CD4-positive, alpha-beta T cell (primary cell): ENCODE measurements around the gene CROT. TPM values are rescaled to one million over a fixed set of nuclear protein-coding genes. Genes with fewer than 3 reads are reported as not detected.

ENCODE experiments used
- ATAC-seq: fragments of 200-7000 bp; cut with Tn5 transposase; one replicate; pipeline ENCODE4 v1.10.0; 2022; ENCODE audit warnings: mild to moderate bottlenecking; ENCODE audit not compliant: poor library complexity
- CTCF ChIA-PET: fragments of 350-600 bp; sonication (Branson Sonifier 250); formaldehyde crosslinking; loops from one replicate; lab custom pipeline; 2021; ENCODE audit warnings: antibody characterized with exemption, inconsistent platforms; lab: Charles Lee
- POLR2A ChIA-PET: fragments of 350-600 bp; sonication (Branson Sonifier 250); formaldehyde crosslinking; loops from one replicate; lab custom pipeline; 2021; ENCODE audit warnings: antibody characterized with exemption, inconsistent platforms; lab: Charles Lee
- DNase-seq, 14 experiments: peaks; one replicate each; pipeline ENCODE4 v3.0.0-alpha.2; 2013 to 2020; ENCODE audit warnings: mixed read lengths in 2 of 14
- H3K27ac ChIP-seq, 2 donors: one replicate each; pipeline versions ENCODE4 v1.5.1 to v1.7.0; 2013; ENCODE audit warnings: low read length in 2 of 2, low read depth in 1 of 2, mild to moderate bottlenecking in 1 of 2
- H3K27me3 ChIP-seq, 2 experiments: 1 replicate in 1 of 2; 2 replicates in 1 of 2; pipeline versions ENCODE4 v1.6.1 to v1.7.0; 2013; ENCODE audit warnings: low read length in 2 of 2, control low read depth in 1 of 2, mild to moderate bottlenecking in 1 of 2, moderate library complexity in 1 of 2; ENCODE audit not compliant: insufficient read depth in 2 of 2, control insufficient read depth in 1 of 2
- H3K36me3 ChIP-seq: one replicate; pipeline ENCODE4 v1.6.1; 2013; ENCODE audit warnings: low read length, control low read depth; ENCODE audit not compliant: insufficient read depth
- H3K4me1 ChIP-seq: one replicate; pipeline ENCODE4 v1.6.1; 2013; ENCODE audit warnings: low read length, control low read depth; ENCODE audit not compliant: insufficient read depth
- H3K4me3 ChIP-seq: one replicate; pipeline ENCODE4 v1.5.1; 2013; ENCODE audit warnings: mild to moderate bottlenecking, low read length, moderate library complexity
- H3K9me3 ChIP-seq, 2 experiments: 1 replicate in 1 of 2; 2 replicates in 1 of 2; pipeline versions ENCODE4 v1.6.1 to v1.7.0; 2013; ENCODE audit warnings: low read length in 2 of 2, mild to moderate bottlenecking in 2 of 2, control low read depth in 1 of 2, moderate library complexity in 1 of 2; ENCODE audit not compliant: control insufficient read depth in 1 of 2, insufficient read depth in 1 of 2
- H3K27ac Mint-ChIP-seq: one replicate; pipeline ENCODE4 v1.8.0; 2020; ENCODE audit warnings: mixed read lengths
- H3K27me3 Mint-ChIP-seq: one replicate; pipeline ENCODE4 v1.8.0; 2021; ENCODE audit warnings: mixed read lengths
- H3K36me3 Mint-ChIP-seq: one replicate; pipeline ENCODE4 v1.8.0; 2021; ENCODE audit warnings: low read depth, mixed read lengths
- H3K4me1 Mint-ChIP-seq: one replicate; pipeline ENCODE4 v1.8.0; 2021; ENCODE audit warnings: low read depth, mixed read lengths
- H3K4me3 Mint-ChIP-seq: one replicate; pipeline ENCODE4 v1.8.0; 2020; ENCODE audit warnings: mild to moderate bottlenecking, mixed read lengths
- H3K9me3 Mint-ChIP-seq: one replicate; pipeline ENCODE4 v1.8.0; 2020; ENCODE audit warnings: mixed read lengths
- CTCF ChIP-seq: fragments of 200-600 bp; IDR thresholded peaks from one replicate; pipeline ENCODE4 v1.8.0; 2022; ENCODE audit warnings: antibody characterized with exemption, mild to moderate bottlenecking
- intact Hi-C, 2 experiments: fragments of 100-400 bp; cut with DNase I in 1 of 2; cut with micrococcal nuclease in 1 of 2; formaldehyde crosslinking; loops; one replicate each; pipeline versions ENCODE4 v1.15.1 to v1.9.0; 2023 to 2025; cut with DNase I, micrococcal nuclease
- polyA plus RNA-seq, 2 donors: library from polyadenylated mRNA; unstranded; fragments of 120-200 nt; gene quantifications; one replicate each; pipeline ENCODE4 v1.2.1, GENCODE V29; 2013
- total RNA-seq, 174 experiments: library from RNA in 2 of 174; stranded (reverse) in 2 of 174; gene quantifications; one replicate each; pipeline ENCODE4 v1.2.3 and lab custom pipeline; 2021 to 2026

Gene CROT, protein sequence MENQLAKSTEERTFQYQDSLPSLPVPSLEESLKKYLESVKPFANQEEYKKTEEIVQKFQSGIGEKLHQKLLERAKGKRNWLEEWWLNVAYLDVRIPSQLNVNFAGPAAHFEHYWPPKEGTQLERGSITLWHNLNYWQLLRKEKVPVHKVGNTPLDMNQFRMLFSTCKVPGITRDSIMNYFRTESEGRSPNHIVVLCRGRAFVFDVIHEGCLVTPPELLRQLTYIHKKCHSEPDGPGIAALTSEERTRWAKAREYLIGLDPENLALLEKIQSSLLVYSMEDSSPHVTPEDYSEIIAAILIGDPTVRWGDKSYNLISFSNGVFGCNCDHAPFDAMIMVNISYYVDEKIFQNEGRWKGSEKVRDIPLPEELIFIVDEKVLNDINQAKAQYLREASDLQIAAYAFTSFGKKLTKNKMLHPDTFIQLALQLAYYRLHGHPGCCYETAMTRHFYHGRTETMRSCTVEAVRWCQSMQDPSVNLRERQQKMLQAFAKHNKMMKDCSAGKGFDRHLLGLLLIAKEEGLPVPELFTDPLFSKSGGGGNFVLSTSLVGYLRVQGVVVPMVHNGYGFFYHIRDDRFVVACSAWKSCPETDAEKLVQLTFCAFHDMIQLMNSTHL
- total RNA-seq: 1 to 10 TPM; 8.5 to 8.6 TPM
- 17.0 TPM for polyA plus RNA-seq (2013, experiment 1 of 2)
- 16.4 TPM for polyA plus RNA-seq (2013, experiment 2 of 2)
- total RNA-seq (lab: John Stamatoyannopoulos, UW): 2.3 to 30.1 (median 14.1) reads per million in 172 experiments

DNA sequence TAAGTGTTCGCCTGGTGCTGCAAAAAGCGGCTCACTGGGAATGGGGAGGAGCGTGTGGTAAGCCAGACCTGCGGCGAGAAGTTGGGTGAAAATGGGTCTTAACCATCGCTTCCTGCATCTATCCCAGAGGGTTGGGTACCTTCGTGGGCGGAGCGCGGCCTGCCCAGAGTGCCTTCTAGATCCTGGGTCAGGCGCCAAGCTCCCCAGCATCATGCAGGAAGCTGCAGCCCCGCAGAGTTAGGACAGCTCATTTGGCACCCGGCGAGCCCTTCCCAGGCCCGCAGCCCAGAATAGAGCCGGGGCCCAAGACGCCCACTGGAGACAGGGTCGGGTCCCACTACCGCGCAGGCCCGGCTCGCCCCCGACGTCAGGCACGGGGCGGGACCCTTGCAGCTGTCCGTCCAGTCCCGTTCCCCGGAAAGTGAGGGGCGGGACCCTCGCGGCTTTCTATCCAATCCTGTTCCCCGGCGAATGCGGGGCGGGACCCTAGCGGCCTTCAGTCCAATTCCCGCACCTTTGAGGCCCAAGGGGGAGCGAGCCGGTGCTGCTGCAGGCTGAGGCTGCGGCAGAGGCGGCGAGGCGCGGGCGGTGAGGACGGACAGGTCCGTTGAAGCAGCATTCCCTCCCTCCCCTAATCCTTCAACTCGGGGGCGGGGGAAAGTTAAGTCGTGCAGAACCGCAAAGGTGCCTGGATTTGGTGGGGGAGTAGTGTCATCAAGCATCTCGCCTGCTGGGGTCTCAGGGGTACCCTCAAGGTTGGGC is at the start of gene CROT:
TSS of gene CROT (plus strand) at position 499 of the 762 bp plus-strand sequence. CDS start 3,405 bp downstream, outside the sequence.
- H3K9me3 Mint-ChIP-seq: no peaks in the 10 kb centered on the region
- Histone ChIP-seq H3K9me3 (no peaks in the 10 kb centered on the region), H3K27me3 (no peaks in the 10 kb centered on the region), H3K36me3 (peaks cover 25% of the 10 kb centered on the region), H3K4me3 (peak within 1 kb of the TSS; percentile 75), H3K27ac (peak within 1 kb of the TSS; percentile 73 to 78), H3K4me1 (peaks cover 22% of the 10 kb centered on the region)
- ATAC-seq (peak; percentile 96), DNase-seq (peak; percentile 82 to 96 (median 92))
- intact Hi-C loops: loop anchor here (2.0 to 10.0 kb wide), 4 partner anchors 33 to 529 kb away; partner anchors contain the start of genes DBF4 (in 1 of the 2), SLC25A40 (in 1 of the 2) and TMEM243 (in 1 of the 2)
- peak within 1 kb of the TSS; percentile 93 for H3K4me3 Mint-ChIP-seq
- peaks cover 53% of the 10 kb centered on the region for H3K36me3 Mint-ChIP-seq
- CTCF ChIA-PET: interaction anchor here (0.8 to 1.9 kb wide), 3 partner anchors 33 to 126 kb away, joined by 3 to 7 read pairs (median 3); partner anchors contain the start of gene TMEM243
- TF ChIP-seq CTCF: no peak
- peak within 1 kb of the TSS; percentile 94 for H3K27ac Mint-ChIP-seq
- no peaks in the 10 kb centered on the region for H3K27me3 Mint-ChIP-seq
- POLR2A ChIA-PET: interaction anchor here (0.7 to 2.7 kb wide), 16 partner anchors 10 to 531 kb away, joined by 3 to 27 read pairs (median 5); partner anchors contain the start of genes ABCB1, DBF4, DMTF1 and SLC25A40
- peaks cover 69% of the 10 kb centered on the region for H3K4me1 Mint-ChIP-seq

- Mint-ChIP-seq H3K9me3 (peaks cover 4% of the 10 kb centered on the region), H3K27ac (no peak overlapping the region), H3K4me3 (no peak overlapping the region), H3K4me1 (no peaks in the 10 kb centered on the region), H3K36me3 (no peaks in the 10 kb centered on the region), H3K27me3 (peaks cover 5% of the 10 kb centered on the region)
- DNase-seq: no peak
- Histone ChIP-seq H3K4me1 (no peaks in the 10 kb centered on the region), H3K36me3 (no peaks in the 10 kb centered on the region), H3K4me3 (no peak overlapping the region), H3K27ac (no peak overlapping the region), H3K9me3 (peaks cover 0 to 4% of the 10 kb centered on the region in 2 experiments), H3K27me3 (no peaks in the 10 kb centered on the region)
- no peak for ATAC-seq
- ChIA-PET CTCF (no interaction called here), POLR2A (no interaction called here)
- intact Hi-C loops: no loop called here
- TF ChIP-seq CTCF: no peak
These were observed 44.7 kb upstream of the CROT start for GRCh38 chr7:87300756-87301155.

GRCh38 chr7:87310790-87311419 is 34.6 kb upstream of the CROT start:
- CTCF ChIA-PET: no interaction called here

More at GRCh38 chr7:87310790-87311419, 34.6 kb upstream of the CROT start:
- H3K27me3 Mint-ChIP-seq: peaks cover 4% of the 10 kb centered on the region
- no peak for TF ChIP-seq CTCF
- H3K27me3 ChIP-seq: no peaks in the 10 kb centered on the region
- no peaks in the 10 kb centered on the region for H3K4me1 ChIP-seq
- H3K36me3 ChIP-seq: no peaks in the 10 kb centered on the region
- no peaks in the 10 kb centered on the region for H3K36me3 Mint-ChIP-seq
- H3K9me3 Mint-ChIP-seq: no peaks in the 10 kb centered on the region
- intact Hi-C loops: loop anchor here (5.0 to 10.0 kb wide), 2 partner anchors 576 to 804 kb away; no protein-coding TSS in a partner anchor
- no peak for DNase-seq
- POLR2A ChIA-PET: no interaction called here
- H3K4me3 Mint-ChIP-seq: no peak overlapping the region
- no peaks in the 10 kb centered on the region for H3K9me3 ChIP-seq
- H3K27ac Mint-ChIP-seq: no peak overlapping the region
- H3K4me1 Mint-ChIP-seq: no peaks in the 10 kb centered on the region
- H3K4me3 ChIP-seq: no peak overlapping the region
- no peak overlapping the region for H3K27ac ChIP-seq
- ATAC-seq: no peak
